ENCODE data around the gene UNC13B.

DNA sequence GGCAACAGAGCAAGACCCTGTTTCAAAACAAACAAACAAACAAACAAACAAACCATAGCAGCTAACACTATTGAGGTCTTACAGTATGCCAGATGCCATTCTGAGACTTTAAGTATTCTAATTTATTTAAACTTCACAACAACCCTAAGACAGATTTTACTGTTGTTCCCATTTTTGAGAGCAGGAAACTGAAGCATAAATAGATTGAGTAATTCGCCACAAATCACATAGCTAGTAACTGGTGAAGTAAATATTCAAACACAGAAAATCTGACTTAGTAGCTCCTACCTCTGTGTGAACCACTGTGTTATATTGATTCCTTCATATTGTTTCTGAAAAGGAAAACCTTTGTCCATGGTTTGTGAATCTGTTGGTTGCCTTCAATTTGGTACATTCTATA, 98.4 kb downstream of the UNC13B start:
- TF ChIP-seq, protein P1, sequence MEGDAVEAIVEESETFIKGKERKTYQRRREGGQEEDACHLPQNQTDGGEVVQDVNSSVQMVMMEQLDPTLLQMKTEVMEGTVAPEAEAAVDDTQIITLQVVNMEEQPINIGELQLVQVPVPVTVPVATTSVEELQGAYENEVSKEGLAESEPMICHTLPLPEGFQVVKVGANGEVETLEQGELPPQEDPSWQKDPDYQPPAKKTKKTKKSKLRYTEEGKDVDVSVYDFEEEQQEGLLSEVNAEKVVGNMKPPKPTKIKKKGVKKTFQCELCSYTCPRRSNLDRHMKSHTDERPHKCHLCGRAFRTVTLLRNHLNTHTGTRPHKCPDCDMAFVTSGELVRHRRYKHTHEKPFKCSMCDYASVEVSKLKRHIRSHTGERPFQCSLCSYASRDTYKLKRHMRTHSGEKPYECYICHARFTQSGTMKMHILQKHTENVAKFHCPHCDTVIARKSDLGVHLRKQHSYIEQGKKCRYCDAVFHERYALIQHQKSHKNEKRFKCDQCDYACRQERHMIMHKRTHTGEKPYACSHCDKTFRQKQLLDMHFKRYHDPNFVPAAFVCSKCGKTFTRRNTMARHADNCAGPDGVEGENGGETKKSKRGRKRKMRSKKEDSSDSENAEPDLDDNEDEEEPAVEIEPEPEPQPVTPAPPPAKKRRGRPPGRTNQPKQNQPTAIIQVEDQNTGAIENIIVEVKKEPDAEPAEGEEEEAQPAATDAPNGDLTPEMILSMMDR (IDR thresholded peaks at IDR 0.05), result no peak
- TF ChIP-seq POLR2A (IDR thresholded peaks at IDR 0.05) (no peak), EP300 (IDR thresholded peaks at IDR 0.05) (no peak)

Measured in sigmoid colon (tissue), 4 donors.